GM12864 (cell line): ENCODE results near the gene ETNPPL.

Source experiments
- DNase-seq: peaks from one replicate; pipeline ENCODE4 v3.0.0-alpha.2; 2011; ENCODE audit warnings: low read depth
- H3K4me3 ChIP-seq: 2 replicates; pipeline ENCODE4 v1.5.1; 2011; ENCODE audit warnings: mild to moderate bottlenecking, low read depth, low read length, control low read depth
- CTCF ChIP-seq: IDR thresholded peaks from 2 replicates; pipeline ENCODE4 v1.5.1; 2011; ENCODE audit warnings: low read depth, mild to moderate bottlenecking, moderate library complexity, low read length, control low read depth, inconsistent platforms; ENCODE audit errors: missing control alignments

The ETNPPL gene

DNA sequence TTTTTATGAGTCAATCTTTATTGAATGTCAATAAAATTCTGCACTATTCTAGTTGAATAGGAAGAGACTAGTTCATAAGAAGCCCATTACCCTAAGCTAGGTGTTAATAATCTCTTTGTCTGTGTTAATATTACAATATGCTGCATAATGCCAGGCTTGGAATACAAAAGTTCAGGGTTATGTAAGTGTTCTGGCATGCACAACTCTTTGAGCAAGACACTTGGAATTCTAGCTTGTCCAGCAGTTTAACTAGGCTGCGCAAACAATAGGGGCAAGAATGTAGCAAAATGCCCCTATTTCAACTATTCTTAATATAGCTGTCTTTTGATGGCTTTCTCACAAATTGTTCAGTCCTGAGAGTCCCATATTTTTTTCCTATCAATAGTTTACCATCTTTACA lies 31.3 kb upstream of the ETNPPL start:
- DNase-seq, result no peak
- no peak for TF ChIP-seq CTCF
- H3K4me3 ChIP-seq, result no peak overlapping the region

- no peak for TF ChIP-seq CTCF
- no peak overlapping the region for H3K4me3 ChIP-seq
- no peak for DNase-seq
Measured at GRCh38 chr4:108793415-108793814, 30.6 kb upstream of the ETNPPL start.

DNA sequence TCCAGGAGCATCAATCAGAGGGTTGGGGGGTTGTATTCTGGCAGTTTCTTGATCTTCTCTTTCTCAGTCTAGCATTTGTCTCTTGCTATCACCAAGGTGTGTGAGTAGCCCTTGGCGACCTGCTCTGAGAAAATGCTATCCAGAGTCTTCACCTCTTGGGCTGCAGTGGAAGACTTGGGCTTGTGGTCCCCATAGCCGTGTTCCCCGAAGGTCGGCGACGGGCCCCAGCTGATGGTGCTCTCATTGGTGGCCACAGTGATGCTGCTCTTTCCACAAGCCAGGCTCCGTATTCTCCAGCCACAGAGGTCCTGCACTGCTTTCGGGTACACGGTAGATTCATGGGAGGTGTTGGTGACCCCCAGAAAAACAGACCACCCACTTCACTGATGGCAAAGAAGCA lies 25.9 kb upstream of the ETNPPL start:
- no peak for DNase-seq
- no peak overlapping the region for H3K4me3 ChIP-seq
- TF ChIP-seq CTCF, result no peak

GRCh38 chr4:108787724-108788123 lies 24.9 kb upstream of the ETNPPL start:
- TF ChIP-seq CTCF, result no peak
- DNase-seq, result no peak
- no peak overlapping the region for H3K4me3 ChIP-seq

DNA sequence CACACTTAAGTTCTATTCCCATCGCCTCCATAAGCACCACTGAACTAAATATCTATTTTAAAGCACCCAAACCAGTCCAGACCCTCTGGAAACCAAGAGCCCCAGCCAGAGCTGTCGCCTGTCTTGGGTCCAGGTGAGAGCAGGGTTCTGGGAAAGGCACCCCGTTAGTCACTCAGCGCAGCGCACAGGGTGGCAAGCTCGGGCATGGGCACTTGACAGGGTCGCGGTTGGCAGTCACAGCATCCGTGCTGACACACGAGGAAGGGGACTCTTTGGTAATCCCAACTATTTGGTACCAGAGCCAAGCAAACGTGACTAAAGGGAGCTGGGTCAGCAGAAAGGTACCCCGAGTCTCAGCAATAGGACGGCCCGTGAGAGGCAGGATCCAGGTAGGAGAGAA lies 24.3 kb upstream of the ETNPPL start:
- no peak overlapping the region for H3K4me3 ChIP-seq
- no peak for TF ChIP-seq CTCF
- DNase-seq, result no peak

GRCh38 chr4:108786351-108786750 lies 23.5 kb upstream of the ETNPPL start:
- DNase-seq, result no peak
- no peak overlapping the region for H3K4me3 ChIP-seq
- TF ChIP-seq CTCF, result no peak

DNA sequence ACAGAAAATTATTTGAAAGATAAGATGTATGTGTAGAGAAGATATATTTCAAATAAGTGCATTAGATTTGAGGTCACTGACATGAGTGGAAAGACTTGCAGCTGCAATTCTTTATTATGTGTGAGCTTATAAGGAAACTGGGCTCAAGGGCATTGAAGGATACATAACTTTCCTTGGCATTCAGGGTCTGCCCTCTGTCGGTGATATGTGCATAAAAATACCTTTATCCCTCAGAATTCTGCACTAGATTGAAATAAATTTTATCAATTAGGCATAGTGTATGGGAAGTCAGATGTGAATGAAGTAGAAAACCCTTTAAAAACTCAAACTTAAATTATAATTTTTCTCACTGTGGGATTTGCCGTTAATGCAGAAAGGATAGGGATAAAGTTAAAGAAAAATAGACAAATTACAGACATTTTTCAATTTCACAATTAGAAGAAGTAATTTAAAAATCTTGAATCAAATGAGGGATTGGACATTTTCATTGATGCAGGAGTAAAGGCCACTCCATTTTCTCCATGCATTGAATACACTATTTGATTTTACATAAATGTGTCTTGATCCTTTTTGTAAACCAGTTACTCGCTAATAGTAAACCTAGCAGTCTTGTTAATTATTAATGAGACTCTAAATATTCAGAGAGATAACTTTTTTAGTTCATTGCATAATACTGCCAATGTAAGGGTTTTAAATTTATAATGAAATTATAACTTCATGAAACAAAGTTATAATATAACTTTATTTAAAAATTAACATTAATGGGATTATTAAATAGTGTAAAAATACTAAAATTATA lies 21.0 kb upstream of the ETNPPL start:
- no peak overlapping the region for H3K4me3 ChIP-seq
- TF ChIP-seq CTCF, result peak; percentile 2
- DNase-seq, result no peak
